Activated CD4-positive, alpha-beta T cell treated with anti-CD3 and anti-CD28 coated beads for 48 hours (primary cell): ENCODE measurements around the gene SCN7A.
"Not testable (repeated sequence)": the region's sequence is repeated elsewhere in the genome, so short reads cannot be mapped to it uniquely, and the experiment has no call there.

ENCODE experiments used
- DNase-seq: peaks from one replicate; pipeline ENCODE4 v3.0.0-alpha.2; 2020

Gene SCN7A

DNA sequence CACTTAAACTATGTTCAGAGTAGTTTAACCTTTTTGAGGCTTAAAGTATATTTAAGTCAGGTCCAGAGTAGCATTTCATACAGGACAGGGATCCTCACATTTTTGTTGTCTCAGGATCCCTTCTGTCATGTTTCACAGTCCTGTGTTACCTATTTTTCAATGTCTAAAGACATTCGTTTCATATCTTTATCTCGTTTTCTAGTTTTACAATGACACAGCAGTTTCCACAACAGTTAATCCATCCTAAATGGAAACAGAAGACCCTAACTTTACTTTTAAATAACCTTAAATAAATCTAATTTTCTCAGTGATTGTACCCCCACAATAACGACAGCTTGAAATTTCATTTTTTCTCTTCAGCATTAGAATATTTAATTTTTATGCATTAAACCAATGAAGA is 101.0 kb downstream of the SCN7A start:
- no peak for DNase-seq

DNA sequence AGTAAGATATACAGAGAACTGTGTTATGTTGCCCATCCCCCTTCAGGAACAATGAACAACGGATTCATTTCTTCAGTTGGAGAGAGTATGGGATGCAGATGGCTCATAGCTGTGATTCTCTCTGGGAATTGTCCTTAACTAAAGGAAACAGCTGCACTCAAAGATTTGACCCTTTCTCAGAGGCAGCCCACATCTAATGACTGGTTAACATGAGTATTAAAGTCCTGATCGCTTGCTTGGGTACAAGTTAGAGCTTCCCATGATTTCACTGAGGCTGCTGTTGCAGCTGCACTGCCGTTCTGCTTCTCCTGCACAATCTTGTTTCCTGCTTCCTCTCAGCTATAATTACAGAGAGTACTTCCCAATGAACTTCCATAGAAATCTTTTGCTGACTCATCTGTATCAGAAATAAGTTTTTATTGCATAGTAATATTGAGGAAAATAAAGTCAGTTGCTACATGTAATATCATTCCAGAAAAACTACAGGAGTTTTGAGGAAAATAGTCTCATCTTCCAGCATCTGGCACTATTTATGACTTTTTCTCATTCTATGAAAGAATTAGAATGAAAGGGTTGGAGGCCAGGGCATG is 105.5 kb downstream of the SCN7A start:
- no peak for DNase-seq

DNA sequence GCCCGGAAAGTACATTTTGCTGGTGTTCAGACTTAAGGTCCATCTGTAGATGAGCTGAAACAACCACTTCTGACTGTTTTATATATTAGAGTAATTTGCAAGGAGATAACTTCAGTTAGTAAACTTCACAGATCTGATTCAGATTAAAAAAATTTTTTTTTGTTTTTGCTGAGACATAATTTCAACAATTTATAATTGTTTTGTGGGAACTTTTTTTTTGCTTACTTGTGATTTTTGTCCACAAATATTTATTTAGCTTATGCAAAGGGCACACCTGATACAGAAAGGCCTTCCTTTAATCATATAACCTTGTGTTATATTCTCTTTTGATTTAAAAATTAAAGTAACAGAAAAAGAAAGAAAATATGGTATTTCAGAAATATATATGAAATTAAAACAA is 108.7 kb downstream of the SCN7A start:
- DNase-seq = no peak

DNA sequence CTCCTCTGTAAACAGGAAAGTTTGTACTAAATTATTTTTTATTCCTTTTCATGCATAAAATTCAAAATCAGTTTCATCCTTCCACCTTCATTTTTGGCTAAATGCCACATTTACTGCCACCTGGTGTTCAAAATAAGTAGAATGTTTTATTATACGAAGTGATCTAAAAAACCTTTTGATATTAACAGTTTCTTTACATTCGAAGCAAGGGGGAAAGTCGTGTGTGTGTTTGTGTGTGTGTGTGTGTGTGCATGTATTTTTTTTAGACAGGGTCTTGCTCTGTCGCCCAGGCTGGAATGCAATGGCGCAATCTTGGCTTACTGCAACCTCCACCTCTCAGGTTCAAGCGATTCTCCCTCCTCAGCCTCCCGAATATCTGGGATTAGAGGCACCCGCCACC is 109.3 kb downstream of the SCN7A start:
- no peak for DNase-seq

DNA sequence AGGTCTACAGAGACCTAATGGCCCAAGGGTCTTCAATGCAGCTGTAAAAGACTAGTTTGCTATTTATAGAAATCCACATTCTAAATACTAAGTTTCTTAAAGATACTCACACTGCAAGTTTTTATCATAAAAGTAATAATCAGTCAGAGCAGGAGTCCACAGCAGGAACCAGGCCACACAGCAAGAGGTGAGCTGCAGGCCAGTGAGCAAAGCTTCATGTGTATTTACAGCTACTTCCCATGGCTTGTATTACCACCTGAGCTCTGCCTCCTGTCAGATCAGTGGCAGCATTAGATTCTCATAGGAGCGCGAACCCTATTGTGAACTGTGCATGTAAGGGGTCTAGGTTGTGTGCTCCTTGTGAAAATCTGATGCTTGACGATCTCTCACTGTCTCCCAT is 111.6 kb downstream of the SCN7A start:
- no peak for DNase-seq

DNA sequence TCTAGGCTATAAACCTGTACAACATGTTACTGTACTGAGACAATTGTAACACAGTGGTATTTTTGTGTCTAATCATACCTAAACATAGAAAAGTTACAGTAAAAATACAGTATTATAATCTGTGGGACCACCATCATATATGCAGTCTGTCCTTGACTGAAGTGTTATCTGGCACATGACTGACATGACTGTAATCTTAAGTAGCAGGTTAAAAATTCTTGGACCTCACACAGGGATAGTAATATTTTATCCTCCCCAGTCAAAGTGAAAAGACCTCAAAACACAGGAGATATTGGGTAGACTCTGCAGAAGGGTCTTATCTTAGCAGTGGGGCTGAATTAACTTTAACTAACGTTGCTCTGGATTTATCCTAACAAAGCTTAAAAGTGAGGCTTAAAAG is 113.4 kb downstream of the SCN7A start:
- no peak for DNase-seq

DNA sequence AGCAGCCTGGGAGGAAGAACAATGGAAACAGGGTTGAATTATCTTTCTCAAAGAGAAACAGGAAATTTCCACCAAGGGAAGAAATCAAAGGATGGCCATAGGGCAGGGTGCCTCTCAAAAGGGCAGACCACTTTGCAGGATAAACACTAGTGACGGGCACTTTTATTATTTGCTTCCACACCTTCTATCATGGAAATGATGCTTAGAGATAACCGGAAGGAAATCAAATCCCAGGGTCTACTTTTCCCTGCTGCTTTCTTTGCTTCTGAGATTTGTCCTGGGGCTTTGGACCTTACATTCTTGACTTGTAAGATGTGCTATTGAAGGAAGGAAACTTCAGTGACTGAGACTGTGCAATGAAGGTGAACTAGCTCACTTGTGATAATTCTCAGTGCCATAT is 117.2 kb downstream of the SCN7A start:
- DNase-seq = no peak

DNA sequence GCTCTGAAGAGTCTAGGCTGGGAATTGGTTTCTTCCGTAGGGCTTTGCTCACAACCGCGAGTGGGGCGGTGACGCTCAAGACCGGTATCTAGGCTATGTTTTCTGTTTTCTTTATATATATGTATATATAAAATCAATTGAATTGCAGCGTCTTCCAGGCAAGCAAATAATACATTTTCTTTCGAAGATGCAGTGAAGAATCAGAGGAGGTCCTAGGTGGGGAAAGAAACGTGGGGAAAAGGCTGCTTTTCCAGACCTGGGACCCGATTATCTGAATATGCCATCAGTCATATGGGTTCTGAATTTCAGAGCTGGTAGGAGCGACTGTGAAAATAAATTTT is 117.6 kb downstream of the SCN7A start:
- no peak for DNase-seq

DNA sequence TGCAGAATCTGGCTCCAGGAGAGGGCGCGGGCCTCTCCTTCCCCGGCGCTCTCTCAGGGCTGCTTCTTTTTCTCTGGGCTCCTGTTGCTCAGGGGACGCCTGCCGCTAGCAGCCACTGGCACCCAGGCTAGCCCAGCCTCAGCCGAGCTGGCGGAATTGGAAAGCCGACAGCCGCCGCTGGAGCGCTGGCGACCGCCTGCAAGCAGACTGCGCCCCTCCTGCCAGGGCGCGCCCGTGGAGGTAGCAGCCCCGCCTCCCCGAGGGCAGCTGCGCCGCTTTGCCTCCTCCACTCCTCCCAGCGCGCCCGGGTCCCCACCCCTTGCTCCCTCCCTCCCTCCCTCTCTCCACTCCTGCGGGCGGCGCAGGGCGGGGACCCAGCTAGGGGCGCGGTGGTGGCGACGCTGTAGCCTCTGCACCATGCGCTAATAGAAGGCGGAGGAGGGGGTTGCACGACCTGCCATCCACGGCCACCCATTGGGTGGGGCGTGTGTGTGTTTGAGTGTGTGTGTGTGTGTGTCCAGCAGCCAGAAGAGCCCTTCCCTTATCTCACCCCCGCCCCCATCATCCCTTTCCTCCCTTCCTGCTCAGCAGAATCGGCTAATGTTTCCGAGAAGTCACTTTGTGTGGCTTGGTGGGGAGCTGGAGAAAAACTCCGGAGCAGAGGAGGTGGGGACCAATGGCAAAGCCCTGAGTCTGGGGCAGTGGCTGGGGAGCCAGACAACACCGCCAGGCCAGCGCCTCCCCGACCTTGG is 118.1 kb downstream of the SCN7A start, which contains the start of gene SCN9A:
SCN9A (minus strand) TSS at position 209 of the 752 bp plus-strand sequence. CDS start 64,188 bp downstream, outside the sequence.
- peak; percentile 28 for DNase-seq

DNA sequence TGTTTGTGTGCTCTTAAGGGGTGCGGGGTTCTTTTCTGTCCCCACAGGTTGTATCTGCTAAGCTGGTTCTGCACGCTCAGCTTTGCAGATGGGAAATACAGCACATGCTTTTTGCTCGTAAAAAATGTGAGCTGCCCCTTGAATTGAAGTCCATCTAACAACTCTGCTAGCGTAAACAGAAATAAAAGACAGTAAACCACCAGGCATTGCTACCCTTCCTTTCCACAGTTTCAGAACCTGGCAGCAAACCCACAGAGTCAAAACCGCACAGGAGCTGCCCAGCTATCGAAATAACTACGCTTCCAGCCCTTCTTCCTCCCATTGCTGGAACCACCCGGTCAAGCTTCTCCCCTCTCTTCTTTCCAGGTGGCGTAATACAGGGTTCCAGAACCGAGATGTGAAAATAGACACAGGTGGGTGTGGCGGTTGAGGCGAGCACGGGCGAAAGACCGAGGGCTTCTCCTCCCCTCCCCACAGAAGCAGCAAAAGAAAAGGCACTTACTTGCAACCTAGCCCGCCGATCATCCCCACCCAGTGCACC is 118.8 kb downstream of the SCN7A start:
- DNase-seq = no peak

DNA sequence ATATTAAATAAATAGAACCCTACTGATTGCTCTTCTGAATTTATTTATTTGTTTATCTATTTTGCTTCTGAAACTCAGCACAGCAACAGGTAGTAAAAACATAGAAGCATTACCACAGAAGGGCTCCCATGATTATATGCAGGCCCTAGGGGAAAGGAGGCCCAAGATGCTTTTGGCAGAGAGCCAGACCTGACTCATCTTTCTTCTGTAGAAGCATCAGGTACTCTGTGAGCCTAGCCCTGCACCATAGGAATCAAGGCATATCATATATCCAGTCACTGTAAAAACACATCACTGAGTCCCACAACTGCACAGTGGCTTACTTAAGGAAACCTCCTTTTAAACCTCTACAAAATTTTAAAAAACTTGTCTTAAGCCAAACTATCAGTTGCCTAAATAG is 120.1 kb downstream of the SCN7A start:
- DNase-seq = peak; percentile 48

DNA sequence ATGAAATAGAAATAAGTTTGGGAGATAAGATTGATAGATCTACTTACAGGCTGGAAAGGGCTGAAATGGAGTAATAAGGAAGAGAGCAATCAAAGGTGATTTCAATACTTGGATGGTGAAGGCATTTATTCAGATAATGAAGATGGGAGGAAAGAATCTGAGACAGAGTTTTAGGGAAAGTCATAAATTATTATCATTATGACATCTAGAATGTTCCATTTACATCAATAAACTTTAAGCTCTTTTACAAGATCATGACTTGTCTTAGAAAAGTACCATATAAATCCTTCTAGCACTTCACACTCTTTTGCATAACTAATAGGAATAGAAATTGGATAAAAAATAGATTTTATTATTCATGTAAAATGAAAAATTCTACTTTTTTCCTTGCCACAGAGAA is 120.5 kb downstream of the SCN7A start:
- no peak for DNase-seq

DNA sequence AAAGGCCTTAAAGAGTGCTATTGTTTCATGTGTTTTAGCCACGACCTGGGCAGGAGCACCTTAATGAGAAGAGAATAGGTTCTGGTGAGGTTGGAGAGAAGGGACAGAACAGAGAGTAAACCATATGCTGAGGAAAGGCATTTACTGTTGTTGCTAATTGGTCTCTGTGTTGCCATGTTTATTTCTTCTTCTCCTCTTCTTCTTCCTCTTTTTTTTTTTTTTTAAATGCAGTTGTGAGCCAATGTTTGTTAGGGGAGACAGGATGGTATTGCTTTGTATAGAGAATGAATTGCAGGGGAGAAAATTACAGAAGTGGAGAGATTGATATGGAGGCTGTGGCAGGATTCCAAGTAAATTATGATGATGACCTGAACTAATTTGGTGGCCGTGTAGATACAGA is 120.9 kb downstream of the SCN7A start:
- DNase-seq = no peak

DNA sequence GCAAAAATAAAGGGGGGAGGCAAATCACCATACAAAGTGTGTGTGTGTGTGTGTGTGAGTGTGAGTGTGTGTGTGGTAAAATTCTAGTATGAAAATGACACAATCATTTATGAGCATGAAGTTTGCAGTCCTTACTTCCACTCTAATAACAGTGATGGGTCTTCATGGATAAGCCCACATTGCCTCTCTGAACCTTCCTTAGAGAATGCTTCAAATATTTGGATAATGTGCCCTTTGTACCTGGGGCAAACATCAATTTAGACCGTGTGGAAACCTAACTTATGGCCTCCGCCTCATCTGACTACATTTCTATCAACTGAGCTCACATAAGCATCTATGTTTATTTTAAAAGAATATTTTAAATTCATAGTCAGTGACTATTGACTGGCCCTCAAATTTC is 122.0 kb downstream of the SCN7A start:
- DNase-seq = no peak

DNA sequence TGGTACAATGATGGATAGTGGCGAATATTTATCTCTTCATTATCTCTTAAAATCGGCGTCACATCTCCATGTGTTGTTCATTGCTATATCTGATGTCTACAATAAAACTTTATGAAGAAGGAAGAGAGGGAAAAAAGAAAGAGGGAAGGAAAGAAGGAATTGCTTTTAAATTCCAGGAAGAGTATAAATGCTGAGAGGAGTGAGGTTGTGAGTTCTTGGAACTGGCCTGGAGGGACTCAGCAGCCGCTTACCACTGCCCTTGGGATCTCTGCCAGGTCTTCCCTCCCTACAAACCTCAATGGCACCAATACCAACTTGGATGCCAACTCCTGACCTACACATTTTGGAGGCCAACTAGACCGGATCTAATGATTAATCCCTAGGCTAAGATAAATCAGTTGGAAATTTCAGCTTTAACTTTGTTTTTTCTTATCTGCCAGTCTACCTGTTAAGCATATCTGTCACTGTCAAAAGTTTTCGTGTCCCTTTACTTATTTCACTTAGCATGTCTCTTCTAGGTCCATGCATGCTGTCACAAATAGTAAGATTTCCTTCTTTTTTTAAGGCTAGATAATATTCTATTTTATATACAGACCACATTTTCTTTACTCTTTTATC is 128.1 kb downstream of the SCN7A start:
- DNase-seq = no peak

DNA sequence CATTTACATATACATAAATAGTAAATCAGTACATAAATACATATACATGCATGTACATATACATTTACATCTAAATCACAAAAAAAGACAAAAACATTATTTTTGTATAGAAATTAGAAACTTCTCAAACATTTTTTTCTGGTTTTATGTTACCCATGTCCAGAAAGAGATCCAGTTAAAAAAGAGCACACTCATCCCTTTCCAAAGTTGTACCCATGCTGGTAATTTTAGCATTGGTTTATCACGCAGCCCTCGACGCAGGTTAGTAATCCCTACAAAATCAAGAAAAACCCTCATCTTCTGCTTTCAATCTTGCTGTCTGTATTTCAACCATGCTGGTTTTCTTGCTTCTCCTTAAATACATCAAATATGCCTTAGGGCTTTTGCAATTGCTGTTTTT is 128.8 kb downstream of the SCN7A start:
- no peak for DNase-seq

DNA sequence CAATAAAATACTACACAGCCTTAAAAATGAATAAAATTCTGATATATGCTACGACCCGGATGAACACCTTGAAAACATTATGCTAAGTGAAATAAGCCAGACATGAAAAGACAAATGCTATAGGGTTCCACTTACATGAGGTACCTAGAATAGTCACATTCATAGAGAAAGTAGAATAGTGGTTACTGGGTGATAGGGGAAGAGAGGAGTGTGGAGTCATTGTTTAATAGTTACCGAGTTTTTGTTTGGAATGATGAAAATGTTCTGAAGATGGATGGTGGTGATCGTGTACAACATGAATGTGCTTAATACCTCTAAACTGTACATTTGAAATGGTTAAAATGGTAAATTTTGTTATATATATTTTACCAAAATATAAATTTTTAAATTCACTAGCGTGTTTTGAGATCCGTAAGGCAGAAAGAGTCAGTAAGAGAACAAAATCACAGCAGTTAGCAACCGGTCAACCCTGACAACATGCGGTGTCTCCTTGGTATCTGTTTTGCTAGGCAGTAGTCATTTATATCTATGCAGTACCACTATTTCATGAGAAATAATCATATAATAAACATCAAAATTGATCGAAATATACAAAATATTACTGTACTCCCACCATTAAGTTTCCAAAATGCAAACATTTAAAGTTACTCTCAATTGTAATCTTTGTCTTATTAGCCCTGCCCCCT is 129.4 kb downstream of the SCN7A start:
- no peak for DNase-seq

DNA sequence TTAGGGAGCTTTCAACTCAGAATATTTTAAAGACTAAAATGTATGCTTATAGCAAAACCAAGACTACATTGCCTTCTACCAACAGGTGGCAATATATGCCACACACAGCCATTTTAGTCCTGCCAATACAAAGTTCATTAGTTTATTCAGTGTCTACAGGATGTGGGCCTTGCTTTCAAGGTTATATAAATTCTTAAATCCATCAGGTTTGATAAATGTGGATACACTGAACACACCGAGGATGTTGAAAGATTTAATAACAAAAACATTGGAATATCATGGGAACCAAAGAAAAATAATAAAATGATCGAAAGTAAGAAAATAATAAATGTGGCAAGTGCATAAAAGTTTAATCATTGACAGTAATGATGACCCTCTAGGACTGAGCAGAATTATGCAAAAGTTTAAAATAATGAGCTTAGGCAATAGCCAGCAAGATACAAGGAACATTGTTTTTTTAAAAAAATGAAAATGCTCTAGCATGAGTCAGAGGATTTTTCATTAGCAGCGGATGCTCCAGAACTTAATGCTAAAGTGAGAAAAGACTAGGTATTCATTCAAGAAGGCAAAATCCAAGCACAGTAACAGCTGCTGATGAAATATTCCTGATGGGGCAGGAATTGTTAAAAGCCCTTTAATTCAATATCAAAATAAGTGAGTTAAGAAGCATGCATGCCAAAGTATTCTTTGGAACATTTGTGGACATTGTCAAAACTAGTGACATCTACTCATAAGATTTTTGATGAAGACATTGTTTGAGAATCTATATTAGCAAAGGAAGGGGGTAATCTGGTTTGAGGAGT is 132.5 kb downstream of the SCN7A start:
- DNase-seq = no peak

DNA sequence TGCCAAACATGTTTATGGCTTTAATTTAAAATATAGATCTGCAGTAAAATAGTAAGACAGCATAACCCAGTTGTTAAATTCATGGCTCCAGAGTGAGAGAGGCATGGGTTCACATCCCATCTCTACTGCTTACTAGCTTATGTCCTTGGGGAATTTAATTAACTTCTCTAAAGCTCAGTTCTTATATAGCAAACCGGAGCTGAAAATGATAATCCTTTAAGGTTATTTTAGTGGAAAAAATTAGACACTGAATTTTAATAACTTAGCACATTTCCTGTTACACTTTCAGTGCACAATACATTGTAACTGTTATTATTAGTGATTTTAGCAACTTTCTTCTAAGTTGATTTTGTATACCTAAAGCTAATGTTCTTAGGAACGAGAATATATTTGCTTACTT is 133.1 kb downstream of the SCN7A start:
- DNase-seq = no peak

DNA sequence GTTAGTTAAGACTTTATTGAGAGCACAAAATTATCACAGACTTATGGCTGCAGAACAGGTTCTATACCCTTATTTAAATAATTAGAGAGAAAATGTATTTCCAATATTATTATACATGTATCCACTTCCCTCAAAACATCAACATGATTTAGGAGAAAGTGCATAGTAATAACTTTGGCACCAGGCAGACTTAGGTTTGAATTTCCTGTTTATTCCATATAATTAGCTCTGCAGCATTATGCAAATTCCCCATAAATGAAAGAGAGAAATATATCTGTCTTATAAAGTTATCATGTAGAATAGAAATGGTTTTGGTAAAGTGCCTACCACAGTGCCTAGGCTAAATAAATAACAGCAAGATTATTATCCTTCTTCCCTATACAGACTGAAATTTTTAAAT is 133.6 kb downstream of the SCN7A start:
- DNase-seq = no peak

DNA sequence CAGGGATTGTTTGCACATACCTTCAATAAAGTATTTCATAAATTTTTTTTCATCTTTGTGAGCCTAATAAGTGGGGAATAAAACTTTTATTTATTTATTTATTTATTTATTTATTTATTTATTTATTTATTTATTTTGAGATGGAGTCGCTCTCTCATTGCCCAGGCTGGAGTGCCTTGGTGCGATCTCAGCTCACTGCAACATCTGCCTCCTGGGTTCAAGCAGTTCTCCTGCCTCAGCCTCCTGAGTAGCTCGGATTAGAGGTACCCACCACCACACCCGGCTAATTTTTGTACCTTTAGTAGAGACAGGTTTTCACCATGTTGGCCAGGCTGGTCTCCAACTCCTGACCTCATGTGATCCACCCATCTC is 136.1 kb downstream of the SCN7A start:
- DNase-seq = not testable (repeated sequence)

DNA sequence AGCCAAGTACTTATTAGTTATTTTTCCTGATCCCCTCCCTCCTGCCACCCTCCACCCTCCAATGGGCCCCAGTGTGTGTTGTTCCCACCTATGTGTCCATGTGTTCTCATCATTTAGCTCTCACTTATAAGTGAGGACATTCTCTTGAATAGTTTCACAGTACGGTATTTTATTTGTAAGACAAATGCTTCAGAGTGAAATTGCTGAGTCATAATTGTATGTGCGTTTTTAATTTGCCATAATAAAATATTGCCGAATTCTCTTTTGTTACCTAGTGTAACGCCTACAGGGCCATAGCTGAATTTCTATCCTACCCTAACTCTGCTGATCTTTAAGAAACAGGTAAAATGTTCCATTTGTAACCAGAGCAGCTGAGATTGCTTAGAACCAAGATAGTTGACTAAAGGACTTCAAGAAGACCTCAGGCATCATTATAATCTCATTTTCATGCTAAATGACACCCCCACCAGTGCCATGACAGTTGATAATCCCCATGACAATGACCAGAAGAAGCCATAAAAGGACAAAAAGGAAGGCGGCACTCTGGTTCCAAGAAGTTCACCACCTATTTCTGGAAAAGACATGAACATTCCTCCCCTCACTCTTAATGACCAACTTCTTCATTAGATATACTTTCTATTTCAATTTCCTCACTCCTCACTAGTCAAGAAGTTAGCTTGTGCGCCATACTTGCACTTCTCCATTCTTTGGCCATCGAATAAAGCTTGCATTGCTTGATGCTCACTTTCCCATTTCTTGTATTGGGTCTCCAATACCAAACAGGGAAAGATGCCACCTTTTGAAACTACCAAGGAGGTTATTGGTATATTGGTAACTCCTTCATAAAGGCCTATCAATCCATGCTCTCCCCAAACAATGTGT is 136.7 kb downstream of the SCN7A start:
- DNase-seq = no peak
